Measurements from ENCODE around the gene SLC12A1. TPM values are rescaled to one million over a fixed set of nuclear protein-coding genes. Genes with fewer than 3 reads are reported as not detected.

The SLC12A1 gene
- polyA plus RNA-seq, 1 of the 3 experiments (the other 2 are of a cell fraction) = not detected

DNA sequence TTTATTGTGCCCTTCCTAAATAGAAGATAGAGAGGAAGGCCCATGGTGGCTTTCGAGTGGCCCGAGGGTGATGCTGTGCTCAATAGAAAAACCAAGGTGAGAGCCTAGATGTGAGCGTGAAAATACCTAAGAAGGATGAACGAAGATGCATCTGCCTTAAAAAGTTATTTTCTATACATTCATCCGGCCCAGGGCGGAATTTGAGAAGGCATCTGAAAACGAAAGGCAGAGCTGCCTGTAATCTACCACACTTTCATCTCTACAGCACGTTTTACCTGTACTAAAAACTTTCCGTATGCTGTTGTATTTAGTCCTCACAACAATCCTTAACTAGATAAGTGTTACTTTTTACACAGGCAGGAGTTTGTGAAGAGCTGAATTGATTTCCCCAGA lies 126.5 kb downstream of the SLC12A1 start:
- H3K4me3 ChIP-seq (ENCODE audit: low read depth in 2 of 2, low read length in 1 of 2) = peak overlapping the region; percentile 77 to 95
- H3K4me2 ChIP-seq = peak overlapping the region; percentile 99
- peaks cover 35% of the 10 kb centered on the region for H3K79me2 ChIP-seq (ENCODE audit: insufficient read depth)
- peaks cover 33 to 47% of the 10 kb centered on the region in 2 experiments for H3K36me3 ChIP-seq (replicated peaks in 1 of 2; ENCODE audit: control insufficient read depth in 1 of 2, insufficient read depth in 2 of 2, low read length in 1 of 2)
- H3K9me3 ChIP-seq = no peaks in the 10 kb centered on the region
- 15% methylated on average over 9 of the region's 9 CpGs for WGBS (ENCODE audit: low lambda C conversion rate)
- peaks cover 7% of the 10 kb centered on the region; the same call in 1 of the 2 replicates for H4K20me1 ChIP-seq (ENCODE audit: insufficient read depth)
- no peak for DNase-seq
- ChIA-PET POLR2A (interaction anchor here (0.7 to 1.2 kb wide), 2 partner anchors 8 to 795 kb away, joined by 3 read pairs; no protein-coding TSS in a partner anchor), CTCF (interaction anchor here (0.7 to 3.7 kb wide), 3 partner anchors 8 to 25 kb away, joined by 3 to 19 read pairs (median 9); no protein-coding TSS in a partner anchor)
- no peaks in the 10 kb centered on the region for H3K27me3 ChIP-seq (ENCODE audit: insufficient read depth)
- peak overlapping the region; percentile 92; the same call in 1 of the 2 replicates for H3K9ac ChIP-seq
- peaks cover 12% of the 10 kb centered on the region for H3F3A ChIP-seq (replicated peaks; ENCODE audit: insufficient read depth)
- H3K27ac ChIP-seq (ENCODE audit: low read depth in 2 of 2, low read length in 1 of 2) = no peak overlapping the region; a peak in 1 of 4 replicates
- H3K9me2 ChIP-seq = no peaks in the 10 kb centered on the region
- H2AFZ ChIP-seq (ENCODE audit: low read depth) = no peak overlapping the region; the same call in none of the 2 replicates
- no peak for TF ChIP-seq POLR2AphosphoS5 (IDR thresholded peaks at IDR 0.05; ENCODE audit: low read depth, low read length)
- TF ChIP-seq, protein P1, sequence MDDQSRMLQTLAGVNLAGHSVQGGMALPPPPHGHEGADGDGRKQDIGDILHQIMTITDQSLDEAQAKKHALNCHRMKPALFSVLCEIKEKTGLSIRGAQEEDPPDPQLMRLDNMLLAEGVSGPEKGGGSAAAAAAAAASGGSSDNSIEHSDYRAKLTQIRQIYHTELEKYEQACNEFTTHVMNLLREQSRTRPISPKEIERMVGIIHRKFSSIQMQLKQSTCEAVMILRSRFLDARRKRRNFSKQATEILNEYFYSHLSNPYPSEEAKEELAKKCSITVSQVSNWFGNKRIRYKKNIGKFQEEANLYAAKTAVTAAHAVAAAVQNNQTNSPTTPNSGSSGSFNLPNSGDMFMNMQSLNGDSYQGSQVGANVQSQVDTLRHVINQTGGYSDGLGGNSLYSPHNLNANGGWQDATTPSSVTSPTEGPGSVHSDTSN (IDR thresholded peaks at IDR 0.05) = no peak
- H3K4me1 ChIP-seq (ENCODE audit: control insufficient read depth in 1 of 2, insufficient read depth in 2 of 2, low read depth in 1 of 2, low read length in 1 of 2) = peaks cover 7 to 17% of the 10 kb centered on the region in 2 experiments; a peak in 3 of 4 replicates

DNA sequence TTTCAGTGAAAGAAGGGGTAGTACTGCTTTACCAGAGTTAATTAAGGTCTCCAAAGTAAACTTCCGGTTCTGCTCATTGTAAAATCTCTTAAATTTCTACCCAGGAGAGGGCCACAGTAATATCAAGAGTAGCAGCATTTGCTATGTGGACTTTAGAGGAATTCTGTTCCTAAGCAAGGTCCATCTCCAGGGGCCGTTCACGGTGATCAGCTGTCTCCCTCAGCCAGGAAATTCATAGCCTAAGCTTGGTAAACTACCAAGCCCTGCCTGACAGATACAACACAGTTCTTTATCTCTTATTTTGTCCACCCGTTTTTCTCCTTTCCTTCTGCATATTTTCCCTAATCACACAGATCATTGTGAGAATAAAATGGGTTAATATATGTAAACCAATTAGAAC lies 127.4 kb downstream of the SLC12A1 start:
- no peaks in the 10 kb centered on the region for H3K9me3 ChIP-seq
- TF ChIP-seq, protein P2, sequence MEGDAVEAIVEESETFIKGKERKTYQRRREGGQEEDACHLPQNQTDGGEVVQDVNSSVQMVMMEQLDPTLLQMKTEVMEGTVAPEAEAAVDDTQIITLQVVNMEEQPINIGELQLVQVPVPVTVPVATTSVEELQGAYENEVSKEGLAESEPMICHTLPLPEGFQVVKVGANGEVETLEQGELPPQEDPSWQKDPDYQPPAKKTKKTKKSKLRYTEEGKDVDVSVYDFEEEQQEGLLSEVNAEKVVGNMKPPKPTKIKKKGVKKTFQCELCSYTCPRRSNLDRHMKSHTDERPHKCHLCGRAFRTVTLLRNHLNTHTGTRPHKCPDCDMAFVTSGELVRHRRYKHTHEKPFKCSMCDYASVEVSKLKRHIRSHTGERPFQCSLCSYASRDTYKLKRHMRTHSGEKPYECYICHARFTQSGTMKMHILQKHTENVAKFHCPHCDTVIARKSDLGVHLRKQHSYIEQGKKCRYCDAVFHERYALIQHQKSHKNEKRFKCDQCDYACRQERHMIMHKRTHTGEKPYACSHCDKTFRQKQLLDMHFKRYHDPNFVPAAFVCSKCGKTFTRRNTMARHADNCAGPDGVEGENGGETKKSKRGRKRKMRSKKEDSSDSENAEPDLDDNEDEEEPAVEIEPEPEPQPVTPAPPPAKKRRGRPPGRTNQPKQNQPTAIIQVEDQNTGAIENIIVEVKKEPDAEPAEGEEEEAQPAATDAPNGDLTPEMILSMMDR (IDR thresholded peaks at IDR 0.05) = no peak
- TF ChIP-seq CHD2 (IDR thresholded peaks at IDR 0.05; ENCODE audit: low read length, partially characterized antibody) (no peak), RFX5 (IDR thresholded peaks at IDR 0.05; ENCODE audit: low read length) (no peak), EZH2phosphoT487 (IDR thresholded peaks at IDR 0.05; ENCODE audit: borderline replicate concordance, low read depth) (no peak), GATA2 (CRISPR knock-in tag; IDR thresholded peaks at IDR 0.05) (no peak), RAD21 (IDR thresholded peaks at IDR 0.05; ENCODE audit: low read length) (no peak), FOXJ3 (CRISPR knock-in tag; IDR thresholded peaks at IDR 0.05) (no peak), TEAD4 (IDR thresholded peaks at IDR 0.05; ENCODE audit: borderline replicate concordance, insufficient read depth) (no peak), MXI1 (IDR thresholded peaks at IDR 0.05; ENCODE audit: low read depth, low read length) (no peak), NRF1 (IDR thresholded peaks at IDR 0.05; ENCODE audit: low read depth, low read length) (no peak), SIN3A (IDR thresholded peaks at IDR 0.05; ENCODE audit: borderline replicate concordance, low read depth, low read length) (no peak), TCF12 (IDR thresholded peaks at IDR 0.05) (no peak)
- TF ChIP-seq, protein P3, sequence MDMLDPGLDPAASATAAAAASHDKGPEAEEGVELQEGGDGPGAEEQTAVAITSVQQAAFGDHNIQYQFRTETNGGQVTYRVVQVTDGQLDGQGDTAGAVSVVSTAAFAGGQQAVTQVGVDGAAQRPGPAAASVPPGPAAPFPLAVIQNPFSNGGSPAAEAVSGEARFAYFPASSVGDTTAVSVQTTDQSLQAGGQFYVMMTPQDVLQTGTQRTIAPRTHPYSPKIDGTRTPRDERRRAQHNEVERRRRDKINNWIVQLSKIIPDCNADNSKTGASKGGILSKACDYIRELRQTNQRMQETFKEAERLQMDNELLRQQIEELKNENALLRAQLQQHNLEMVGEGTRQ (IDR thresholded peaks at IDR 0.05; ENCODE audit: borderline replicate concordance, low read depth, low read length) = no peak
- TF ChIP-seq, protein P4, sequence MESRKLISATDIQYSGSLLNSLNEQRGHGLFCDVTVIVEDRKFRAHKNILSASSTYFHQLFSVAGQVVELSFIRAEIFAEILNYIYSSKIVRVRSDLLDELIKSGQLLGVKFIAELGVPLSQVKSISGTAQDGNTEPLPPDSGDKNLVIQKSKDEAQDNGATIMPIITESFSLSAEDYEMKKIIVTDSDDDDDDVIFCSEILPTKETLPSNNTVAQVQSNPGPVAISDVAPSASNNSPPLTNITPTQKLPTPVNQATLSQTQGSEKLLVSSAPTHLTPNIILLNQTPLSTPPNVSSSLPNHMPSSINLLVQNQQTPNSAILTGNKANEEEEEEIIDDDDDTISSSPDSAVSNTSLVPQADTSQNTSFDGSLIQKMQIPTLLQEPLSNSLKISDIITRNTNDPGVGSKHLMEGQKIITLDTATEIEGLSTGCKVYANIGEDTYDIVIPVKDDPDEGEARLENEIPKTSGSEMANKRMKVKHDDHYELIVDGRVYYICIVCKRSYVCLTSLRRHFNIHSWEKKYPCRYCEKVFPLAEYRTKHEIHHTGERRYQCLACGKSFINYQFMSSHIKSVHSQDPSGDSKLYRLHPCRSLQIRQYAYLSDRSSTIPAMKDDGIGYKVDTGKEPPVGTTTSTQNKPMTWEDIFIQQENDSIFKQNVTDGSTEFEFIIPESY (IDR thresholded peaks at IDR 0.05; ENCODE audit: borderline replicate concordance, low read depth) = no peak
- TF ChIP-seq, protein P5, sequence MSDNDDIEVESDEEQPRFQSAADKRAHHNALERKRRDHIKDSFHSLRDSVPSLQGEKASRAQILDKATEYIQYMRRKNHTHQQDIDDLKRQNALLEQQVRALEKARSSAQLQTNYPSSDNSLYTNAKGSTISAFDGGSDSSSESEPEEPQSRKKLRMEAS (IDR thresholded peaks at IDR 0.05; ENCODE audit: low read depth) = no peak
- H3K9ac ChIP-seq = no peak overlapping the region
- no peak overlapping the region for H3K27ac ChIP-seq (ENCODE audit: low read depth in 2 of 2, low read length in 1 of 2)
- no peak overlapping the region for H3K4me3 ChIP-seq (ENCODE audit: low read depth in 2 of 2, low read length in 1 of 2)
- 37% methylated on average over 4 of the region's 4 CpGs for WGBS (ENCODE audit: low lambda C conversion rate)
- peaks cover 12% of the 10 kb centered on the region for H3F3A ChIP-seq (replicated peaks; ENCODE audit: insufficient read depth)
- peaks cover 7% of the 10 kb centered on the region; the same call in 1 of the 2 replicates for H4K20me1 ChIP-seq (ENCODE audit: insufficient read depth)
- H3K27me3 ChIP-seq (ENCODE audit: insufficient read depth) = no peaks in the 10 kb centered on the region
- POLR2A ChIA-PET = no interaction called here
- H3K4me1 ChIP-seq (ENCODE audit: control insufficient read depth in 1 of 2, insufficient read depth in 2 of 2, low read depth in 1 of 2, low read length in 1 of 2) = peaks cover 7 to 17% of the 10 kb centered on the region in 2 experiments; a peak in 3 of 4 replicates
- H3K9me2 ChIP-seq = no peaks in the 10 kb centered on the region
- no peak for DNase-seq
- peaks cover 35% of the 10 kb centered on the region for H3K79me2 ChIP-seq (ENCODE audit: insufficient read depth)
- no peak overlapping the region for H3K4me2 ChIP-seq
- CTCF ChIA-PET = interaction anchor here (1.2 to 3.7 kb wide), 4 partner anchors 18 to 84 kb away, joined by 3 to 19 read pairs (median 8); no protein-coding TSS in a partner anchor
- peaks cover 42 to 55% of the 10 kb centered on the region in 2 experiments for H3K36me3 ChIP-seq (replicated peaks in 1 of 2; ENCODE audit: control insufficient read depth in 1 of 2, insufficient read depth in 2 of 2, low read length in 1 of 2)
- H2AFZ ChIP-seq (ENCODE audit: low read depth) = no peak overlapping the region
